Activated CD4-positive, alpha-beta memory T cell treated with anti-CD3 and anti-CD28 coated beads, Interleukin-2, amount 10 ng/mL, durations not matched to agents 7 days and 5 days (primary cell): ENCODE results near the gene AKR7A3. TPM values are rescaled to one million over a fixed set of nuclear protein-coding genes. Genes with fewer than 3 reads are reported as not detected.
A peak's percentile ranks its signal among the peaks of the same experiment; 100 is the strongest.

ENCODE experiments used
- CTCF ChIA-PET: fragments of 350-600 bp; sonication (Branson Sonifier 250); formaldehyde crosslinking; loops from one replicate; lab custom pipeline; 2021; ENCODE audit warnings: antibody characterized with exemption, inconsistent platforms; lab: Charles Lee
- POLR2A ChIA-PET: fragments of 350-600 bp; sonication (Branson Sonifier 250); formaldehyde crosslinking; loops from one replicate; lab custom pipeline; 2021; ENCODE audit warnings: antibody characterized with exemption; lab: Charles Lee
- DNase-seq: peaks from one replicate; pipeline ENCODE4 v3.0.0-alpha.2; 2020
- H3K27ac Mint-ChIP-seq: one replicate; pipeline ENCODE4 v1.8.0; 2021; ENCODE audit warnings: mild to moderate bottlenecking, mixed read lengths
- H3K27me3 Mint-ChIP-seq: one replicate; pipeline ENCODE4 v1.8.0; 2021; ENCODE audit warnings: mixed read lengths
- H3K36me3 Mint-ChIP-seq: one replicate; pipeline ENCODE4 v1.8.0; 2021; ENCODE audit warnings: low read depth, mixed read lengths
- H3K4me1 Mint-ChIP-seq: one replicate; pipeline ENCODE4 v1.8.0; 2021; ENCODE audit warnings: mixed read lengths
- H3K4me3 Mint-ChIP-seq: one replicate; pipeline ENCODE4 v1.8.0; 2021; ENCODE audit warnings: mild to moderate bottlenecking, mixed read lengths
- H3K9me3 Mint-ChIP-seq: one replicate; pipeline ENCODE4 v1.8.0; 2021; ENCODE audit warnings: mixed read lengths
- total RNA-seq, 2 experiments: library from RNA; stranded (reverse); gene quantifications; one replicate each; pipeline ENCODE4 v1.2.3, GENCODE V29; 2021

The AKR7A3 gene
- total RNA-seq, 2 experiments from 2014 or later = 0.20 to 0.48 TPM

DNA sequence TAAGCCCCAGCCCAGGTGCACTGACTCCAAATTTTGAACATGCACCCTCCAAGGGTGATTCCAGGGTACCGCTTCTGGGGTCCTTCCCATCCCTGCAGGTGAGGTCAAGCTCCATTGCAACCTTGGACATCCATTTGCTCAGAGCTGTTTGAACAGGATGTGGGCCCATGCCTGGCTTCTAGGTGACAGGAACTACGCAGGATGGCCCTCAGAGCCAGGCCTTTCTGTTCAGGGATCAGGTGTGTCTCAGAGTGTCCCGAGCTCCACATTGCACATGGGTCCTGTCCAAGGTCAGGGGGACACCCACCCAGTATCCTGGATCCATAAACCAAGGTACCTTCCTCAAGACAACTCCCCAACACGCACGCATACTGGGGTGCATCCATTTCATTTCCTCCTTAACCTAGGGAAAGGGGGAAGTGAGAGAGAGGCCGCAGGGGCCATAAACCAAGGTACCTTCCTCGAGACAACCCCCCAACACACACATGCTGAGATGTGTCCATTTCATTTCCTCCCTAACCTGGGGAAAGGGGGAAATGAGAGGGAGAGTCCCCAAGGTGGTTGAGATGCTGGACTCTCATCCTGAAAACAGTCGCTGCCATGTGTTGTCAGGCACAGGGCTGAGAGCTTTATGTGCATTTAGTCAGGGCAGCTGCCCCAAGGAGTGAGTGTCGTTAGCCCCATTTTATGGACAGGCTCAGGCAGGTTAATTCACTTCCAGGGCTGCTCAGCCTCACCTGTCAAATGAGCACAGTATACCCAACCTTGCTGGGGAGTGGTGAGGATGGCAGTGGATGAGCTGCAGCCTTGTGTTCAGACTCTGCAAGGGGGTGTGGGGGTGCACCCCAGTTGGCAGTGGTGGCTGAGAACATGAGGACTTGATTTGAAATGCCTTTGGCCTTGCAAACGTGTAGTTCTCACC is 25.7 kb upstream of the AKR7A3 start:
- ChIA-PET POLR2A (interaction anchor here (1.1 kb wide), 1 partner anchor 63 kb away, joined by 3 read pairs; no protein-coding TSS in a partner anchor), CTCF (interaction anchor here (1.0 kb wide), 1 partner anchor 28 kb away, joined by 3 read pairs; no protein-coding TSS in a partner anchor)
- Mint-ChIP-seq H3K4me3 (no peak overlapping the region), H3K27ac (no peak overlapping the region), H3K27me3 (no peaks in the 10 kb centered on the region), H3K9me3 (no peaks in the 10 kb centered on the region), H3K4me1 (peaks cover 42% of the 10 kb centered on the region), H3K36me3 (no peaks in the 10 kb centered on the region)
- DNase-seq = no peak

DNA sequence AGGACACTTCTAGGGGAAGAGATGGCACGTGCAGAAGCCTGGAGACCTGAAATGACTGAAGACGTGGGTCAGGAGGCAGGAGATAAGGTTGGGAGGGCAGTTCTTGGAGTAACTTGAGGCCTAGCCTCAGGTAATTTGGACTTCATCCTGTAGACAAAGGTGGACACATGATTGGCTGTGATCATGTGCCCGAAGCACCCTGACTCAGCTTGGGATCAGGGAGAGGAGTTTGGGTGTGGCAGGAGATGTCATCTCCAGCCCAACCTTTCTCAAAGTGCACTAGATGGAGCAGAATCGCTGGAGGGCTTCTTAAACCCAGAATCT is 25.0 kb upstream of the AKR7A3 start:
- Mint-ChIP-seq H3K4me3 (peak overlapping the region; percentile 79), H3K4me1 (peaks cover 46% of the 10 kb centered on the region), H3K9me3 (no peaks in the 10 kb centered on the region), H3K36me3 (no peaks in the 10 kb centered on the region), H3K27ac (no peak overlapping the region), H3K27me3 (no peaks in the 10 kb centered on the region)
- ChIA-PET POLR2A (no interaction called here), CTCF (interaction anchor here (1.2 to 1.4 kb wide), 2 partner anchors 77 to 338 kb away, joined by 3 to 4 read pairs; no protein-coding TSS in a partner anchor)
- no peak for DNase-seq

DNA sequence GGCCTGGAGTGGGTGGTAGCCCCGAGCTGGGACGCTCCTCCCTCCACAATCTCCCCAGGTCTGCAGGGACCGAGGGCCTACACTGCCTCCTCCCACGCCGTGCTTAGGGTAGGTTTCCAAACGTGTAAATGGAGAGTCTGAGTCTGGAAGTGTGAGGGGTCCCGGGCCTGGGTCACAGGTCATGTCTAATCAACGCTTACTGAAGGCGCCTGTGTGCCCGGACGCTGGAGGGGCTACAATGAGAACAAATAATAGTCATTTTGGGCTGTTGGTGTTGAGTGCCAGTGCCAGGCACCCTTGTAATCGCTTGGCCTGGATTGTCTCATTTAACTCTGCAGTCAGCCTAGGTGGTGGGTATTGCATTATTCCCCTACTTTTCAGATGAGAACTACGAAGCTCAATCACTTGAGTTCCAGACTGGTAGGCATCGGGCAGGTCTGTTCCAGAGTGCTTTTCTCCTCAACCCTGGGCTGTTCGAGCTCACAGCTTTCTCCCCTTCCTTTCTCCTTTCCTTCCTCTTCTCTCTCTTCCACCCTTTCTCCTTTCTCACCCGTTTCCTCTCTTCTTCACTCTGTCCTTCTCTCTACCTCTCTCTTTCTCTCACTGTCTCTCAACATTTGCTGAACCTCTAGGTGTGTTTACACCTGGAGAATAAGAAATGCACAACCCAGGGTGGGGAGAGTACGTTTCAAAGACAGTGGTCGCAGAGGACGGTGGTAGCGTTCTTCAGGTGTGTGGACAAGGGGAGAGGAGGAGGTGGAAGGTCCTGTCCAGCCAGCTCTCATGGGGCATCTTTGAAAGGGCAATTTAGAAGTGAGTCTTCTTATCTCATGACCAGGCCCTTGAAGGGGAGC is 24.4 kb upstream of the AKR7A3 start:
- H3K4me1 Mint-ChIP-seq = peaks cover 46% of the 10 kb centered on the region

DNA sequence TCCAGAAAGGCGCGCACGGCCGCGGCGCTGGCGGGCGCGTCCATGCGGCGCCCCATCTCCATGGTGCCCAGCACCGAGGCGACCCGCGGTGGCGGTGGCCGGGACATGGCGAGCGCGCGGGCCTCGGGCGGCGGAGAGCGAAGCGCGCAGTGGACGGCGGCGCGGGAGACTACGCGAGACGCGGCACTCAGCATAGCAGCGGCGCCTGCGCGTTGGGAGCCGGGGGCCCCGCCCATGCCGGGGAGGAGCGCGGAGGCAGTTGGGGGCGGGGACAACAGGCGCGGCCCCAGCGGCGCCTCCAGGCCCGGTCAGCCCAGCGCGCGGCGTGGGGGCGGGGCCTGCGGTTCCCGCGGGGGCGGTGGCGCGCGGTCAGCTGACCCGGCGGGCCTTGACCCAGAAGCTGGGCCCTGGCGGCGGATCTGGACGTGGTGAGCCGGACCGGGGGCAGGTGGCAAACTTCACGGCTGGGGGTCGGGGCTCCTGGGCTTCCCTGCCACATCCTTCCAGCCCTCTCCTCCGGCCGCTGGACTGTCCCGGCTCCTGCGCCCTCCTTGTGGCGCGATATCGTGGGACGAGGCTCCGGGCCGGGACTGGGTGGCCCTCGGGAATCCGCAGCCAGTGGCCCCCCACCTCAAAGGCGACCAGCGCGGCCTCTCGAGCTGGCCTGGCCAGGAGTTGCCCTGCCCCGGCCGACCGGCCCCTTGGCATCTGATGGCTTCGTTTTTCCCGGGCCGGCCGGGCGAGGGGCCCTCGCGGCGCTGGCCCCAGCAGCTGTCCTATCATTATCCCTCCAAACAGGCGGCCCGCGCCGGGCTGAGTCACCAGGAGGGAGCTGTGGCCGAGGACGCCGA is 23.6 kb upstream of the AKR7A3 start, which contains the start of the genes AKR7A2 and SLC66A1:
Gene AKR7A2 (minus strand): TSS at position 214 of the 851 bp plus-strand sequence. CDS start 20 bp downstream, at position 194.
Gene SLC66A1 (plus strand): TSS at position 396 of the 851 bp plus-strand sequence. CDS start 5,352 bp downstream, outside the sequence.
- peak within 1 kb of the TSS; percentile 88 for H3K4me3 Mint-ChIP-seq
- H3K36me3 Mint-ChIP-seq = peaks cover 5% of the 10 kb centered on the region
- H3K4me1 Mint-ChIP-seq = peaks cover 46% of the 10 kb centered on the region
- DNase-seq = peak; percentile 91
- H3K9me3 Mint-ChIP-seq = no peaks in the 10 kb centered on the region
- CTCF ChIA-PET = interaction anchor here (0.6 to 1.5 kb wide), 5 partner anchors 10 to 349 kb away, joined by 3 to 7 read pairs (median 3); no protein-coding TSS in a partner anchor
- POLR2A ChIA-PET = interaction anchor here (1.1 to 1.7 kb wide), 5 partner anchors 18 to 285 kb away, joined by 3 to 6 read pairs (median 3); partner anchors contain the start of gene MRTO4
- H3K27ac Mint-ChIP-seq = peak within 1 kb of the TSS; percentile 34
- H3K27me3 Mint-ChIP-seq = no peaks in the 10 kb centered on the region

More for the DNA sequence above, 24.4 kb upstream of the AKR7A3 start:
- Mint-ChIP-seq H3K9me3 (no peaks in the 10 kb centered on the region), H3K27me3 (no peaks in the 10 kb centered on the region), H3K4me3 (peak overlapping the region; percentile 79), H3K36me3 (no peaks in the 10 kb centered on the region), H3K27ac (no peak overlapping the region)
- DNase-seq = peak; percentile 31
- ChIA-PET POLR2A (interaction anchor here (1.1 to 1.6 kb wide), 4 partner anchors 17 to 284 kb away, joined by 3 to 6 read pairs (median 3); partner anchors contain the start of gene MRTO4), CTCF (interaction anchor here (0.6 to 1.5 kb wide), 5 partner anchors 9 to 348 kb away, joined by 3 to 7 read pairs (median 3); no protein-coding TSS in a partner anchor)

DNA sequence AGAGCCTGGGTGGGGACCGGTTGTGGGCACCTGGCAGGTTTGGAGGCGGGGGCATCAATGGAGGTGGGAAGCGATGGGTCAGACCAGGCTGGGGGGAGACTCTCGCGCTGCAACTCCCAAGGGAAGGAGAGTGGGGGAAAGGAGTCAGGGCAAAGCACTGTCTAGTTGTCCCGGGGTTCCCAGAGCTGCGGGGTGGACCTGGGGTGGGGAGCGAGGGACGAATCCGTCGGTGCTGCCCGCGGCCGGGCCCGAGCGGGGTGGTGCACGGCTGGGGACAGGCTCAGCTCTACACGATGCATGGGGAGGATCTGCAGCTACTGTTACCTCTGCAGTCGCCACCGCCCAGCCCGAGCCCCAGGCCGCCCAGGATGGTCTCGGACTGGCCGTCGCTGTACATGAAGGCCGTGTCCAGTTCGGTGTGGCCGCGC is 22.9 kb upstream of the AKR7A3 start:
- no peak overlapping the region for H3K27ac Mint-ChIP-seq
- ChIA-PET POLR2A (interaction anchor here (0.6 to 1.7 kb wide), 7 partner anchors 11 to 285 kb away, joined by 3 to 6 read pairs (median 4); partner anchors contain the start of genes EMC1 and MRTO4), CTCF (interaction anchor here (0.6 to 1.5 kb wide), 3 partner anchors 112 to 350 kb away, joined by 3 to 7 read pairs (median 3); no protein-coding TSS in a partner anchor)
- peak overlapping the region; percentile 88 for H3K4me3 Mint-ChIP-seq
- H3K4me1 Mint-ChIP-seq = peaks cover 46% of the 10 kb centered on the region
- H3K9me3 Mint-ChIP-seq = no peaks in the 10 kb centered on the region
- no peaks in the 10 kb centered on the region for H3K27me3 Mint-ChIP-seq
- peak; percentile 31 for DNase-seq
- H3K36me3 Mint-ChIP-seq = peaks cover 8% of the 10 kb centered on the region

DNA sequence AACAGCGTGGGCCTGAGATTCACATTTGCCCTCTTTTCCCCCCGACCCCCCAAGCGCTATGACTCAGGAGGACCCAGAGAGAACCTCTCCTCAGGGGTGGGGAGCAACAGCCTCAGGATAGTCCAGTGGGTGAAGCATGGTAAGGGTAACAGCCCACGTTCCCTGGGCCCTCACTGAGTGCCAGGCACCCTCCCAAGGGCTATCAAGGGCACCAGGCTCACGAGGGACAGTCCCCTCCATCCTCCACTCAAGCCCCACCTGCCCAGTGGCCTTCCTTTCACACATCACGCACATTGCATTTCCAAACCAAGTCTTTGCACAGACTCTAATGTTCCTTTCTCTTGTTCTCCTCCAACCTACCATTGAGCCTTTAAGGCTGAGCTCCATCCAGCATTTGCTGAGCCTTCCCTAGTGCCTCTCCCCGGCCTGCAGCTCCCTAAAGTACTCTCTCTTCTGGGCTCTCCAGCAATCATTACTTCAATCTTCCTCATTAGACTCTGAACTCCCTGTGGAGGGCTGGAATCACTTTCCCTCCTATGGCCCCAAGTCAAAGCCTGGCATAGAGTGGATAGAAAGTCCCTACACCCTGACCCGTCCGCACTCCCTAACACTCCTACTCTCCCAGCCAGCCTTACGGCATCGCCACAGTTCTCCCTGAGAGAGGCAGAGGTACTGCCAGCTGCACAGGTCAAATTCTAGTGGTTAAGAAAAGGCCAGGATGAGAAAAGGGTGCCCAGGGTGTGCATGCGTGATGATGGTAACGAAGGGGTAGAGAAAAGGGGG is 22.3 kb upstream of the AKR7A3 start:
- Mint-ChIP-seq H3K27me3 (no peaks in the 10 kb centered on the region), H3K4me3 (peak overlapping the region; percentile 88), H3K4me1 (peaks cover 43% of the 10 kb centered on the region), H3K27ac (peak overlapping the region; percentile 34), H3K9me3 (no peaks in the 10 kb centered on the region), H3K36me3 (peaks cover 8% of the 10 kb centered on the region)
- DNase-seq = no peak
- CTCF ChIA-PET = interaction anchor here (0.6 to 0.7 kb wide), 2 partner anchors 112 to 279 kb away, joined by 3 read pairs; no protein-coding TSS in a partner anchor
- POLR2A ChIA-PET = interaction anchor here (0.6 to 1.7 kb wide), 4 partner anchors 11 to 102 kb away, joined by 3 to 5 read pairs (median 4); partner anchors contain the start of genes EMC1 and MRTO4

DNA sequence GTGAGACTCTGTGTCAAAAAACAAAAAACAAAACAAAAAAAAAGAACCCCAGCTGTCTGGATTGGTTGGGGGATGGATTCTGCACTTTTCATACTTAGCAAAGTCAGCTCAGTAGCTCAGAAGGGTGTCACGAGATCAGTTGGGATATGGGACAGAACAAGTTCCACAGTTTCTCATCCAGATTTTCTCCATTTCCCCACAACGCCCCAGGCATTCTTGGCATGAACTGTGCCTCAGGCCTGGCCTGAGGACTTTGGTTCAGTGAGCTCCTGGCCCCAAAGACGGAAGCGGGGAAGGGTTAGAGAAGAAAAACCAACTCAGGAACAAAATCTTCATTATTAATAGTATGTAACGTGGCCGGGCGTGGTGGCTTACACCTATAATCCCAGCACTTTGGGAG is 21.5 kb upstream of the AKR7A3 start:
- no peak for DNase-seq
- CTCF ChIA-PET = no interaction called here
- H3K36me3 Mint-ChIP-seq = peaks cover 13% of the 10 kb centered on the region
- peaks cover 35% of the 10 kb centered on the region for H3K4me1 Mint-ChIP-seq
- POLR2A ChIA-PET = interaction anchor here (1.3 kb wide), 1 partner anchor 99 kb away, joined by 3 read pairs; the partner anchor contains the start of gene UBR4
- no peaks in the 10 kb centered on the region for H3K9me3 Mint-ChIP-seq
- no peak overlapping the region for H3K4me3 Mint-ChIP-seq
- no peak overlapping the region for H3K27ac Mint-ChIP-seq
- H3K27me3 Mint-ChIP-seq = no peaks in the 10 kb centered on the region

DNA sequence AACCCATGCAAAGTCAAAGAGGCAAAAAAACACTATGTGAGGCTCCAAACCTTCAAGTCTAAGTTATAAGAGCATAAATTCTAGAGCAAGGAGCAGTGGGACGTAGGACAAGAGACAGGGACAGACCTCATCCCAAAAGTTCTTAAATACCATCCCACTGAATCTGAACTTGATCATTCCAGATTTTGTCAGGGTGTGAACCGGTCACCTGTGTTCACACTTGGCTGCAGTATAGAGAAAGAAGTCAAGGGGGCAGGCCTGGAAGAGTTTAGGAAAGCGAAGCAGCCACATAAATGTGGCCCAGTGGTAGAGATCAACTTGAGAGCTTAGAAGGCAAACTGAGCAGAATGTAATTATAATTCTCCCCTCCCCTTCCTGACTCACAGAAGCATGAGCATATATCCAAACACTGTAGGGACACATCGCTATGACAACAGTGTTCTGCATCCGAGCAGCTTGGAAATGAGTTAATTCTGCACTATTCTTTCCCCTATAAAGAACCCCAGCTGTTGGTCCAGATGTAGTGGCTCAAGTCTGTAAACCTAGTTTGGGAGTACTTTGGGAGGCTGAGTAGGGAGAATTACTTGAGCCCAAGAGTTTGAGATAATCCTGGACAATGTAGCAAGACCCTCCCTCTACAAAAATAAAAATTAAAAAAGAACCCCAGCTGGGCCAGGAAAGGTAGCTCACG is 20.7 kb upstream of the AKR7A3 start:
- Mint-ChIP-seq H3K4me3 (no peak overlapping the region), H3K9me3 (no peaks in the 10 kb centered on the region), H3K36me3 (peaks cover 20% of the 10 kb centered on the region), H3K4me1 (peaks cover 30% of the 10 kb centered on the region), H3K27me3 (no peaks in the 10 kb centered on the region), H3K27ac (no peak overlapping the region)
- CTCF ChIA-PET = no interaction called here
- POLR2A ChIA-PET = interaction anchor here (1.3 kb wide), 1 partner anchor 99 kb away, joined by 3 read pairs; the partner anchor contains the start of gene UBR4
- DNase-seq = no peak

DNA sequence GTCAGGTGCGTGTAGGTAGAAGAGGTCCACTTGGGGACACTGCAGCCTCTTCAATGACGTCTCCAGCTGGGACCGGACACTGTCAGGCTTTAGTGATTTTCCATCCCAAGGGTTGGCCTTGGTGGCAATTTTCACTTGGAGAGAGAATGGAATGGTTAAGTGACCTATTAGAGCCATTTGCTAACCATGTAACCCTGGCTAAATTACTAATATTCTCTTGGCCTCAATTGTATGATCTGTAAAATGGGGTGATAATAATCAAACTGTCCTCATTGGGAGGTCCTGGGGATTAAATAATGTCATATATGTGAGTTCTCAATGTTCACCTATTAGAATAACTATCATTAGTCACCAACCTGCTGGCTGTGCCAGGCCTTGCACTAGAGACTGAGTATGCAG is 19.9 kb upstream of the AKR7A3 start:
- no peak for DNase-seq
- peaks cover 28% of the 10 kb centered on the region for H3K4me1 Mint-ChIP-seq
- ChIA-PET POLR2A (no interaction called here), CTCF (no interaction called here)
- peaks cover 25% of the 10 kb centered on the region for H3K36me3 Mint-ChIP-seq
- H3K27ac Mint-ChIP-seq = no peak overlapping the region
- no peaks in the 10 kb centered on the region for H3K27me3 Mint-ChIP-seq
- no peak overlapping the region for H3K4me3 Mint-ChIP-seq
- no peaks in the 10 kb centered on the region for H3K9me3 Mint-ChIP-seq

DNA sequence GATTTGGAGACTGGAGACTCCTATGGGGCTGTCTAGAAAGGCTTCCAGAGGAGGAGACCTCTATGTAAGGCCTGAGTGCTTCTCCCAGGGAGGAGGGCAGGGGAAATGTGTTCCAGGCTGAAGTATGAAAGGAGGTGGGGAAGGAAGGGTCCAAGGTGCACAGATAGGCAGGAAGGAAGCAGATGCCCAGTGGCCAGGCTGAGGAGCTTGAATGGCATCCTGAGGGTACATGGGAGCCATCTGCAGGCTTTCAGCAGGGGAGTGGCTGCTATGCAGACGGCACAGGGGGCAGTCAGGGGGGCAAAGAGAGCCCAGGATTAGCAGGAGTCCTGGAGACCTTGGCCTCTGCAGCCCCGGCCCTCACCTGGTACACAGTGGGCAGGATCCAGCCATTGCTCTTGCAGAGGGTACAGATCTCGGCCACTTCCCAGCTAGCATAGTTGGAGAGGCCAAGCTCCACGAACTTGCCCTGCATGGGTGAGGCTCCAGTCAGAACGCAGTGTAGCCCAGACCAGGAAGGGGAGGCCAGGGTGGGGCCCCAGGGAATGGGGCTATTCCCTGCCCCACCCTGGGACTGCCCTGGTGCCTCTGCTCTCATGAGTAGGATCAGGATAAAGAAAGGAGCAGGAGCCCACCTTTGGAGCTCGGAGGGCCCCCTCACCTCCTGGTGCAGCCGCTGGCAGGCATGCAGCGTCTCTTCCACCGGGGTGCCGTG is 19.4 kb upstream of the AKR7A3 start:
- ChIA-PET CTCF (interaction anchor here (0.6 kb wide), 1 partner anchor 352 kb away, joined by 4 read pairs; no protein-coding TSS in a partner anchor), POLR2A (no interaction called here)
- Mint-ChIP-seq H3K9me3 (no peaks in the 10 kb centered on the region), H3K27me3 (no peaks in the 10 kb centered on the region), H3K4me3 (no peak overlapping the region), H3K4me1 (peaks cover 22% of the 10 kb centered on the region), H3K36me3 (peaks cover 29% of the 10 kb centered on the region), H3K27ac (no peak overlapping the region)
- no peak for DNase-seq
